ENCODE measurements around the gene OR2T27.
"Not testable (repeated sequence)": the region's sequence is repeated elsewhere in the genome, so short reads cannot be mapped to it uniquely, and the experiment has no call there.

OR2T27 gene

DNA sequence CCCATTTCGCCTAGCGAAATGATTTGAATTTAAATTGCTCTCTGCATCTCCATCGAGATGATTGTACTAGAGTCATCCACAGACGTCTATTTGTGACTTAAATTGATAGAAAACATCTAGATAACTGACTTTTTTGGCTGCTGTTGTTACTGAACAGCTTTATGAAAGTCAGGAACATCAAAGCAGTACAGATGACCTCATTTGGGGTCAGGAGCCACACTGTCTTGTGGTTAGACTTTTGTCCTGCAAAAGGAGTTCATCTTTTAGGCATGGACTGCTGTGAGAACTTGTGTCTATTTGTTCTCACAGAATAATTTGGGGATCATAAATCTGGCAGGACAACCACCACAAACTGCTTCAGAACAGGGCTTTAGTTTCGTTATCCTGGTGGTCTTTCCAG lies 15.7 kb downstream of the OR2T27 start:
- not testable (repeated sequence) for DNase-seq (ENCODE audit: low read depth)

DNA sequence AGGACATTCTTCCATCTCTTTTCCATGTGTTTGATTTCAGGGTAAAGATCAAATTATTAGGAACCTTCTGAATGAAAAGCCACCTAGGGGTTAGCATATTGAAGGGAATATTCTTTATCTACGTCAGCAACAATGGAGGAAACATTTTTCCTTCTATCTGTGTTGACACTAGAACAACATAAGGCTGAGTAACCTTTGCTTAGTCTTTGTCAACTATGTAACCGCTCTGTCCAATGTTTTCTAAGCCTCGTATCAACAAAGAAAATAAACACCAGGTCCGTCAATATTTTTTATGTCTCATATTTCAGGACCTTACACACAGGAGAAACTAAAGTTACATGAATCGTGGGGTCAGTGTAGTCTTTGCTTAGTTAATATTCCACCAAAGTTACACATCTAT lies 18.7 kb downstream of the OR2T27 start:
- not testable (repeated sequence) for DNase-seq (ENCODE audit: low read depth)

DNA sequence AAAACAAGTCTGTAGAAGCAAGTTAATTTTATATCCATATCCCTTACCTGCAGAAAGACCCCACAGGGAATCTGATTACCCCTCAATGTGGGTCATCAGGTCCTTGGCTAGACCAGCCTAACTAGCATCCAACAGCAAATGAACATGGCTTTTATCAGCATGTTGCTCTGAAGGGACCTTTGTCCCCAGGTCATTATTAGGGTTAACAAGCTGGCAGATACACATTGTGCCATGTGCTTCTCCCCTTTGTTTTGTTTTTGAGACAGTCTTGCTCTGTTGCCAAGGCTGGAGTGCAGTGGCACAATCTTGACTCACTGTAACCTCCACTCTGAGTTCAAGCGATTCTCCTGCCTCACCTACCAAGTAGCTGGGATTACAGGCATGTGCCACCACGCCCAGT lies 20.3 kb downstream of the OR2T27 start, which contains the start of gene OR2T11:
Gene OR2T11 (minus strand): TSS at position 101 of the 400 bp plus-strand sequence. CDS start 7,963 bp downstream, outside the sequence.
- not testable (repeated sequence) for DNase-seq (ENCODE audit: low read depth)

DNA sequence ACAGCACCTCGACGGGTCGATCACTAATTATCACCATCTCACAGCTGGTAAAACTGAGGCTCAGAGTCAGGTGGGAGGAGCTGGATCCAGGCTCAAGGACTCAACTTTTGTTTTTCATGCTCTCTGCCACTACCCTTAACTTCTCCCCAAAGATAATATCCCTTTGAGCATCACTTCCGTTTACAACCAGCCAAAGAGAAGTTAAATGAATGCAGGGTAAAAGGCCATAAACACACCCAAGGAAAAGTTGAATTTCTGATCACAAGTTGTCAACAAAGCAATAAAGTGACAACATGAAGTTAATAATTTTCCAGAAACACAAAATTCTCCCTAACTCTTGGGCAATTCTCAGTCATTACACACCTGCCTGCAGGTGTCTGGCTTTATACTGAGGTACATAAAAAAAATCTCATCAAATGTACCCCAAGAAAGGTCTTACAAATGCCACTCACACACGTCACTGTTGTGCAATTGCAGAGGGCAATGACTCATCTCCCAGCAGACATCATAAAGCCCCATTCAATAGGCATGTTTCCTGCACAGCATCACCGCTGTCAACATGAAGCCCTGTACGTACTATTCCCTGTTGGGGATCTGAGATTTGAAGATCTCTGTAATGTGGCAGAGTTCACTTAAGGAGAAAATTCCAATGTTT lies 23.8 kb downstream of the OR2T27 start:
- DNase-seq (ENCODE audit: low read depth) = no peak

DNA sequence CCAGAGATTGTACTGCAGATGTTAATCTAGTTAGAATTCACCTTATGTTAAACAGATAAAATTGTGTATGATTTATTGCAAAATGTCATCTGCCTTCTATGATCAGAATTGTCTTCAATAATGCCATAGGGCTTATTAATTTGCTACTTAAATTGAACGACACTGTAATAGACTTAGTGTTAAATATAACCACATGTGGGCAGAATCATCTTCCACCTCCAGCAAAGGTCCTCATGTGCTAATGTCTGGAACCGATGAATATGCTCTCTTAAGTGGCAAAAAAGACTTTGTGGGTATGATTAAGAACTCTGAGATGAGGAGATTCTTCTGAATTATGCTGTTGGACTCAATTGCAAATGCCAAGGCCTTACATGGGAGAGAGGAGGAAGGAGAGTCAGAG lies 24.8 kb downstream of the OR2T27 start:
- DNase-seq (ENCODE audit: low read depth) = no peak

DNA sequence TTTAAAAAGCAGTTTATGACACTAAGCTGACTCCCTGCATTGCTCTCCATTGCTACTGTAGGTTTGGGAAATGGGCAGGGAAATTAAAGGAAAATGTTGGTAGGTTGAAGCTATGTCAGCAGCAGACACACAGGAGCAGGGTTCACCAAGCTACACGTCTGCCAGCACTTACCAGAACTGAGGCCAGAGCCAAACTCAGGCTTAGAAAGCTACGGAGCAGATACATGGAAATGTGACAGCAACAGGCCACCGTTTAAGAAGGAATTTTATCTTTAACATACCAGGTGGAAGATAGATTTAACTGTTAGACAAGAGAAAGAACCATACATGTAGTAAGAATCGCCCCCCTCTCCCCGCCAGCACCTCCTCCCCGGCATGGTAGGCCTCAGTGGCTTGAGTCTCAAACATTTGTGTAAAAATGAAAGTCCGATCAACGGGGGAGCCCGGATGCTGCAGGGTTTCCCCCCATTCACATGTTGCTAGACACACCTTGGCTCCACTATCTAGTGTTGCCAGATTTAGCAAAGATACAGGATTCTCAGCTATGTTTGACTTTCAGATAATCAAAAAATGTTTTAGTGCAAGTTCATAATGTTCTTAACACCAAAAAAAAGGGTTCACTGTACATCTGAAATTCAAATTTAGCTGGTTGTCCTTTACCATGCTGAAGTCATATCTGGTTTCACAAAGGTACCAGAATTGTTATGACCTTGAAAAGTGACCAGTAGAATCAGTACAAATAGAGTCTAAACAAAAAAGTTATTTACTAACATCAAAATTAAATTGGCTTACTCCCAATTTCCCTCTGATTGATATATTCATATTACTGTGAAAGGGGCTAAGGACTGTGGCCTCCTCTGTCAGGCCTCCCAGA lies 27.1 kb downstream of the OR2T27 start:
- no peak for DNase-seq (ENCODE audit: low read depth)

DNA sequence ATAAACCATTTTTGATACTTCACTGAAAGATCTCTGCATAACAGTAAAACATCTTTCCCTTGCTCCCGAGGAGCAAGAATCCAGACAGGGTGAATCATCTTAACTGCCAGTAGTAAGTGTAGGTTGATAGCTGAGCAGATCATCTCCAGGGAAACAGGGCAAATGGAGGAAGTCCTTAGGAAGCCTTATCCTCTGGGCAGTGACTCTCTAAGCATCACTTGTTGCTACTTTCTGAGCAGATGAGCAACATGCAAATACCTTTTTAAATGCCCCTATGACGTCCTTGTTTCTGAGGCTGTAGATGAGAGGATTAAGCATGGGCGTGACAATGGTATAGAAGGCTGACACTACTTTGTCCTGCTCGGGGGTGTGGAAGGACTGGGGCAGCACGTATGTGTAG lies 29.4 kb downstream of the OR2T27 start:
- DNase-seq (ENCODE audit: low read depth) = no peak

DNA sequence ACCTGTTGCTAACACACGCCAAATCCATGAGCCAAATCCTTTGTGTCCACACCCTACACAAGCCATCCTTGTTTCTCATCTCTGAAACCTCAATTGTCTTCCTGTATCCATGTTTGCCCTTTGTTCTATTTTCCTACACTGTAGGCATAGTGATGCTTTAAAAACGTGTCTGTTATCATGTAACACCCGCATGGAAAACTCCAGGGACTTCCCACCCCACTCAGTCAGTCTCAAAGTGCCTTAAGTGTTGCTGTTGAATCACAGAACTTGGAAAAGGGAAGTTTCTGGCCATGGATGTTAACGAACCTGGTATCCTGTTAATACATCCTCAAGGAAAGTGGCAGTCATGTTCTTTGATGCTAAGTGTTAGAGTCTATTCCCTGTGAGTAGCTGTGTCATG lies 30.2 kb downstream of the OR2T27 start:
- DNase-seq (ENCODE audit: low read depth) = no peak

DNA sequence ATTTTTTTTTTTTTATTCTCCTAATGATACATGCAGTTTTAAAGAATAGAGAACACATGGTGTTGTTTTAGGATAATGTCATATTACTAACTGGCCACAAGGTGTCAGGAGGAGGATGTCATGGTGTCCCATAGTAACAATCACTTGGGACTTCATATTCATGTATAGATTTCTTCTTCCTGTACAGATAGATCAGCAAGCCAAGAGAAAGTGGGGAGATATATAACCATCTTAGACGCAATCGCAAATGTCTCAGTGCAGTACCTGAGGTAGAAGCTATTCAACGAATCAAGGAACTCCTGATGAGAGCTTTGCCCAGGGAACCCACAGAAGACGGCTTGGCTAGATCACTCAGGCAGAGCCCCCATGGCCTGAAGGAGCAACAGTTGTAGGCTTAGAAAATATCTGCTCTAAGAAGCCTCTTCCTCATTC lies 32.7 kb downstream of the OR2T27 start:
- peak; percentile 2 for DNase-seq (ENCODE audit: low read depth)

DNA sequence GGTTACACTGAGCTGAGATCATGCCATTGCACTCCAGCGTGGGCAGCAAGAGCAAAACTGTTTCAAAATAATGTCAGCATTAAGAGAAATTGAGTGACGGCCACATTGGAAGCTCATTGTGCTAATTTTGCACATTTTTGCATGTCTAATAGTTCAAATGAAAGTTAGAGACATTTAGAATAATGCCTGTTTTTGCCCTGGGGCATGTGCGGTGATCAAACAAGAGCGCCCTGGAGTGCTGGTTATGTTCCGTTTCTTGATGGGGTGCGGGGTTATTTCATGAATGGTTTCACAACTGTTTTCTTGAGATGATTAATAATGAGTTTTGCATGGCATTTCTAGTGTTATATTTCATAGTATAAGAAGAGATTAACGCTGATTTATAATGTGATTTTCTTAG lies 33.6 kb downstream of the OR2T27 start:
- no peak for DNase-seq (ENCODE audit: low read depth)

DNA sequence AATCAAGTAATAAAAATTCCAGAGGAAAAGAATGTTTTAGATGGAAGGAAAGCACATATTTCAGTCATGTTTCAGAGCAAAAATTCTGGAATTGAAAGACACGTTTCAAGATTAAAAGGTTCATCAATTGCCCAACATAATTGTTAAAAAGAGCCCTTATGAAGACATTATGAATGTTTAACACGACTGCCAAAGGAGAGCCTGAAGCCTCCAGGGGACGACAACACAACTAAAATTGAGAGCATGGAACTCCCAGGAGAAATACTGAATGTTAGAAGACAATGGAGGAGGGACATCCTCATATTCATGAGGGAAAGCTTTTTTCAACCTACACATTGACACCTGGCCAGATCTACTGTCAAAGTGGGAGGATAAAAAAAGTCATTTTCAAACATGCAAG lies 36.5 kb downstream of the OR2T27 start:
- peak; percentile 13 for DNase-seq (ENCODE audit: low read depth)

DNA sequence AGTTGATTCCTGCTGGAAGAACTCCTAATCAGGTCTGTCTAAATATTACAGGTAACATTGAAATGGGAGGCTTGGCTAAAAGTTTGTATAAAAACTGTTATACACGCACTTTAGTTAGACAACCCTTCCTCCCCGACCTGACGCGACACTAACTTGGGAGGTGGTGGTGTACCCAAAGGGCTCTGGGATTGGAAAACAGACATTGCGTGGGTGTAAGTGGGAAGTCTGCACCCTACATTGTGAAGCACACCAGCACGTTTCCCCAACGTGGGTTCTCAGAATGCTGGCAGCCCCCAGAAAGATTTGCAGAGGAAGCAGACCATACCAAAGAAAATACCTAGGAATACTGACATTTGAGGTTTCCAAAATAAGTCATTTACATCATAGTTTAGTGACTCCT lies 37.2 kb downstream of the OR2T27 start:
- no peak for DNase-seq (ENCODE audit: low read depth)

DNA sequence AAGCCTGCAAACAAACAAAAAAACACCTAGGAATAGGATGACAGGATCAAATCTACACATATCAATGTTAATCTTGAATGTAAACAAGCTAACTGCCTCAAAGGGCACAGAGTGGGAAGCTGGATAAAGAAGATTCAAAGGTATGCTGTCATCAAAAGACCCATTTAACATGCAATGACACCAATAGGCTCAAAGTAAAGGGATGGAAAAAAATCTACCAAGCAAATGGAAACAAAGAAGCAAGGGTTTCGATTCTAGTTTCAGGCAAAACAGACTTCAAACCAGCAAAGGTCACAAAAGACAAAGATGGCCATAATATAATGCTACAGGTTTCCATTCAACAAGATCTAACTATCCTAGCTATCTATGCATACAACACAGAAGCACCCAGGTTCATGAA lies 41.6 kb downstream of the OR2T27 start:
- no peak for DNase-seq (ENCODE audit: low read depth)

DNA sequence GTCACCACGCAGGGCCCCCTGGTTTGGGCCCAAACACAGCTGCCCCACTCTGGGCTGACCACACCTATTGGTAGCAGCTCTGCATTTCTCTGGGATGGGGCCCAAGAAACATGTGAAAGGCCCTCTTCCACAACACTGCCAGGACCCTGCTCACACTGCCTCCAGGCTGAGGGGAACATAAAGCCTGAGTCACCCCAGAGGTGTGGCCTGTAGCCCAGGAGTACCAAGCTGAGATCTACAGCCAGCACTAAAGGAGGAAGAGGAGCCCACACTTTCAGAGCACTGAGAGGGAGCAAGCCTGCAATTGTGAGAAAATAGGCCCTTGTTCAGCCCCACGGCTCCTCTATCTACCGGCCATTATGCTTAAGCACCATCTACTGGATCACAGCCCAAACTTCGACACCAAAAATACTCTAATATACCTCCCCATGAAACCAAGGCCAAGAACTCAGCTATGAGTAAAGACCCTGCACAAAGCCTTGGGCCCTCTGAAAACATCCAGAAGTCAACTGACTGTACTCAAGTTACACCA lies 43.4 kb downstream of the OR2T27 start:
- no peak for DNase-seq (ENCODE audit: low read depth)

DNA sequence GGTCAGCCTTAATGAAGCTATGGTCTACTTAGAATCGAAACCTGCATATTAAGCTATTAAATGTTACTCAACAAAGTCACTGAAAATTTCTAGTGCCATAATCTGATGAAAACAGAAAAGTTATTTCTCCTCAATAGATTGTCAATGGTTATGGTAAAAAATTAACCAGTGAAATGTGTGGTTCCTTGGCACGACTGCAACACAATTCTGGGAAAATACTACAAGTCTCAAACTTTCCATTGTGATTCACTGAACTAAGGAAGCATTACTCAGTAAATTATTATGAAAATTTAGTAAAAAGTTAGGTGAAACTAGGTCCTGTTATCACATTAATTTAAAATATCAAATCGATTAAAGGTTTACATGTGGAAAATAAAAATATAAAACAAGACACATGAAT lies 45.0 kb downstream of the OR2T27 start:
- no peak for DNase-seq (ENCODE audit: low read depth)

Data from stromal cell of bone marrow (primary cell).